PFSK-1 (cell line): Measurements from ENCODE around the gene TOX4.

ENCODE experiments used
- FOXP2 ChIP-seq: optimal IDR thresholded peaks from 2 replicates; pipeline ENCODE3; 2011; ENCODE audit warnings: borderline replicate concordance, control low read depth, inconsistent platforms; ENCODE audit not compliant: insufficient read depth; ENCODE audit errors: extremely low read length, extremely low read depth
- POLR2AphosphoS5 ChIP-seq: IDR thresholded peaks from 2 replicates; pipeline ENCODE4 v1.6.1; 2012; ENCODE audit warnings: low read depth, mild to moderate bottlenecking, control low read depth, low read length, moderate library complexity
- REST ChIP-seq, 2 experiments: IDR thresholded peaks; 2 replicates each; pipeline versions ENCODE4 v1.6.1 to v1.8.0; 2011 to 2012; ENCODE audit warnings: low read depth in 2 of 2, low read length in 2 of 2, control low read depth in 1 of 2, inconsistent platforms in 1 of 2, mild to moderate bottlenecking in 1 of 2, moderate library complexity in 1 of 2; ENCODE audit not compliant: insufficient read depth in 1 of 2
- SIN3A ChIP-seq: IDR thresholded peaks from 2 replicates; pipeline ENCODE4 v1.6.1; 2012; ENCODE audit warnings: mild to moderate bottlenecking, low read length, moderate library complexity, borderline replicate concordance; ENCODE audit not compliant: insufficient read depth
- TAF1 ChIP-seq: IDR thresholded peaks from 2 replicates; pipeline ENCODE4 v1.6.1; 2012; ENCODE audit warnings: low read length, control low read depth, borderline replicate concordance; ENCODE audit not compliant: insufficient read depth

Gene TOX4

DNA sequence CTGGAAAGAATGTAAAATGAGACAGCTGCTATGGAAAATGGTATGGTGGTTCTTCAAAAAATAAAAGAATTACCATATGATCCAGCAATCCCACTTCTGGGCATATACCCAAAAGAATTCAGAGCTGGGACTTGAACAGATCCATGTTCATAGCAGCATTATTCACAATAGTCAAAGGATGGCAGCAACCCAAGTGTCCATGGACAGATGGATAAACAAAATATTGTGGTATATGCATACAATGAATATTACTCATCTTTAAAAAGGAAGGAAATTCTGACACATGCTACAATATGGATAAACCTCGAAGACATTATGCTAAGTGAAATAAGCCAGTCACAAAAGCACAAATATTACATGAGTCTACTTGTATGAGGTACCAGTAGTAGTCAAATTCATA lies 9.4 kb upstream of the TOX4 start:
- TF ChIP-seq TAF1 (no peak), FOXP2 (no peak), POLR2AphosphoS5 (no peak), REST (IDR thresholded peaks at IDR 0.05; ENCODE audit: insufficient read depth in 1 of 2, low read depth in 2 of 2, low read length in 2 of 2) (no peak), SIN3A (no peak)

- TF ChIP-seq FOXP2 (no peak), POLR2AphosphoS5 (no peak), TAF1 (no peak), REST (IDR thresholded peaks at IDR 0.05; ENCODE audit: insufficient read depth in 1 of 2, low read depth in 2 of 2, low read length in 2 of 2) (no peak), SIN3A (no peak)
These were observed 1.1 kb upstream of the TOX4 start for GRCh38 chr14:21475767-21476522.

- TF ChIP-seq SIN3A: no peak
- TF ChIP-seq TAF1: 0 out of 2 replicates have a peak, but pooled peaks have one; percentile 10
These were observed 471 bp upstream of the TOX4 start for GRCh38 chr14:21476523-21476924.

DNA sequence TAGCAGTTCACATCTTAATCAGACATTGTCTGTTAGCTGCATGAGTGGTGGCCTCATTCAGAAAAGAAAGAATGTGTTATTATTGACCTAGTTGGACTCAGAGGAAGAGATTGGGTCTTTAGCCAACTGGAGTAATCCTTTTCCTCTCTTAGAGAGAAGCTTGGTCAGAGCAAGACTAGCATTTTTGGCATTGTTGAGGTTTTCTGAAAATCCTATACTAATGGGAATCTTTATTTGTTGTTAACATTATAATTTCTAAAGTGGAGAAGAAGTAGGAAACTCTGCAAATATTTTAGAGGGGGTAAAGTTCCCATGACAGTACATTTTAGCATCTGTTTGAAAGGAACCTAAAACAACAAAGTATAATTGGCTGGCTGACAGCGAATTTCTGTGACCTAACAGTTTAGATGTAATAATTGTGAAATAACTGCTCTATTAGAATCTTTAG lies 9.7 kb downstream of the TOX4 start:
- TF ChIP-seq SIN3A (no peak), POLR2AphosphoS5 (no peak), FOXP2 (no peak), TAF1 (no peak), REST (IDR thresholded peaks at IDR 0.05; ENCODE audit: insufficient read depth in 1 of 2, low read depth in 2 of 2, low read length in 2 of 2) (no peak)

- TF ChIP-seq TAF1: no peak
- no peak for TF ChIP-seq SIN3A
- no peak for TF ChIP-seq REST (IDR thresholded peaks at IDR 0.05; ENCODE audit: insufficient read depth in 1 of 2, low read depth in 2 of 2, low read length in 2 of 2)
- TF ChIP-seq FOXP2: no peak
- no peak for TF ChIP-seq POLR2AphosphoS5
These were observed 18.1 kb downstream of the TOX4 start for GRCh38 chr14:21494902-21495762.
